ENCODE data around the gene KAZN. TPM values are rescaled to one million over a fixed set of nuclear protein-coding genes. Genes with fewer than 3 reads are reported as not detected.

KAZN gene
- polyA plus RNA-seq, 1 donor from 2014 or later = 20.6 TPM

- Histone ChIP-seq H3K36me3 (ENCODE audit: insufficient read depth, low read length) (peaks cover 8% of the 10 kb centered on the region), H3K9me3 (ENCODE audit: low read length) (no peaks in the 10 kb centered on the region), H4K20me1 (ENCODE audit: insufficient read depth) (no peaks in the 10 kb centered on the region), H2AFZ (ENCODE audit: low read depth, low read length) (no peak overlapping the region), H3K27me3 (ENCODE audit: insufficient read depth, low read depth, low read length) (no peaks in the 10 kb centered on the region), H3K4me3 (ENCODE audit: low read length) (no peak overlapping the region), H3F3A (ENCODE audit: insufficient read depth, low read length, poor library complexity, severe bottlenecking) (no peaks in the 10 kb centered on the region), H3K9me2 (ENCODE audit: insufficient read depth, low read length) (no peaks in the 10 kb centered on the region), H3K79me2 (replicated peaks; ENCODE audit: insufficient read depth, low read length) (peaks cover 48% of the 10 kb centered on the region), H3K4me2 (ENCODE audit: low read length) (no peak overlapping the region), H3K27ac (ENCODE audit: low read length) (no peak overlapping the region), H3K9ac (ENCODE audit: low read length) (no peak overlapping the region)
- TF ChIP-seq SMC3 (conservative IDR thresholded peaks at IDR 0.05; ENCODE audit: poor library complexity) (no peak), EZH2 (IDR thresholded peaks at IDR 0.05; ENCODE audit: borderline replicate concordance, insufficient read depth, low read length, poor library complexity, severe bottlenecking) (no peak), TAF1 (IDR thresholded peaks at IDR 0.05; ENCODE audit: low read depth) (no peak), POLR2AphosphoS5 (IDR thresholded peaks at IDR 0.05) (no peak), REST (IDR thresholded peaks at IDR 0.05; ENCODE audit: borderline replicate concordance) (no peak), EP300 (conservative IDR thresholded peaks at IDR 0.05; ENCODE audit: poor library complexity, severe bottlenecking) (no peak)
Observed at GRCh38 chr1:14612256-14612655, 13.8 kb downstream of the KAZN start.

GRCh38 chr1:14613926-14614325 is 15.4 kb downstream of the KAZN start:
- TF ChIP-seq EZH2 (IDR thresholded peaks at IDR 0.05; ENCODE audit: borderline replicate concordance, insufficient read depth, low read length, poor library complexity, severe bottlenecking) (no peak), REST (IDR thresholded peaks at IDR 0.05; ENCODE audit: borderline replicate concordance) (no peak), RAD21 (conservative IDR thresholded peaks at IDR 0.05) (no peak), EP300 (conservative IDR thresholded peaks at IDR 0.05; ENCODE audit: poor library complexity, severe bottlenecking) (no peak), TAF1 (IDR thresholded peaks at IDR 0.05; ENCODE audit: low read depth) (no peak), MXI1 (conservative IDR thresholded peaks at IDR 0.05; ENCODE audit: poor library complexity, severe bottlenecking) (no peak), SMC3 (conservative IDR thresholded peaks at IDR 0.05; ENCODE audit: poor library complexity) (no peak)
- Histone ChIP-seq H2AFZ (ENCODE audit: low read depth, low read length) (no peak overlapping the region), H3K27me3 (ENCODE audit: insufficient read depth, low read depth, low read length) (no peaks in the 10 kb centered on the region), H4K20me1 (ENCODE audit: insufficient read depth) (no peaks in the 10 kb centered on the region), H3K4me2 (ENCODE audit: low read length) (no peak overlapping the region), H3K79me2 (replicated peaks; ENCODE audit: insufficient read depth, low read length) (peaks cover 37% of the 10 kb centered on the region), H3K9me3 (ENCODE audit: low read length) (no peaks in the 10 kb centered on the region), H3K9me2 (ENCODE audit: insufficient read depth, low read length) (no peaks in the 10 kb centered on the region), H3K36me3 (ENCODE audit: insufficient read depth, low read length) (peaks cover 8% of the 10 kb centered on the region), H3K27ac (ENCODE audit: low read length) (no peak overlapping the region), H3K9ac (ENCODE audit: low read length) (no peak overlapping the region), H3F3A (ENCODE audit: insufficient read depth, low read length, poor library complexity, severe bottlenecking) (no peaks in the 10 kb centered on the region), H3K4me3 (ENCODE audit: low read length) (no peak overlapping the region)
